ENCODE data around the gene MLX.

GRCh38 chr17:42564815-42565522, 1.9 kb upstream of the MLX start:
- TF ChIP-seq CTCF (conservative IDR thresholded peaks at IDR 0.05 in 1 of 2, IDR thresholded peaks at IDR 0.05 in 1 of 2; ENCODE audit: extremely low read depth in 1 of 2, insufficient read depth in 1 of 2, low read depth in 1 of 2, low read length in 2 of 2) (no peak), EZH2 (IDR thresholded peaks at IDR 0.05; ENCODE audit: borderline replicate concordance, low read length) (no peak)

Measured in mammary epithelial cell (primary cell).